Stimulated activated CD8-positive, alpha-beta memory T cell treated with anti-CD3 and anti-CD28 coated beads, Interleukin-4, amount 100 ng/mL, for 48 hours (primary cell): ENCODE measurements around the gene SLC66A1.
A peak's percentile ranks its signal among the peaks of the same experiment; 100 is the strongest.

Source experiments
- DNase-seq: peaks from one replicate; pipeline ENCODE4 v3.0.0-alpha.2; 2020

The SLC66A1 gene

DNA sequence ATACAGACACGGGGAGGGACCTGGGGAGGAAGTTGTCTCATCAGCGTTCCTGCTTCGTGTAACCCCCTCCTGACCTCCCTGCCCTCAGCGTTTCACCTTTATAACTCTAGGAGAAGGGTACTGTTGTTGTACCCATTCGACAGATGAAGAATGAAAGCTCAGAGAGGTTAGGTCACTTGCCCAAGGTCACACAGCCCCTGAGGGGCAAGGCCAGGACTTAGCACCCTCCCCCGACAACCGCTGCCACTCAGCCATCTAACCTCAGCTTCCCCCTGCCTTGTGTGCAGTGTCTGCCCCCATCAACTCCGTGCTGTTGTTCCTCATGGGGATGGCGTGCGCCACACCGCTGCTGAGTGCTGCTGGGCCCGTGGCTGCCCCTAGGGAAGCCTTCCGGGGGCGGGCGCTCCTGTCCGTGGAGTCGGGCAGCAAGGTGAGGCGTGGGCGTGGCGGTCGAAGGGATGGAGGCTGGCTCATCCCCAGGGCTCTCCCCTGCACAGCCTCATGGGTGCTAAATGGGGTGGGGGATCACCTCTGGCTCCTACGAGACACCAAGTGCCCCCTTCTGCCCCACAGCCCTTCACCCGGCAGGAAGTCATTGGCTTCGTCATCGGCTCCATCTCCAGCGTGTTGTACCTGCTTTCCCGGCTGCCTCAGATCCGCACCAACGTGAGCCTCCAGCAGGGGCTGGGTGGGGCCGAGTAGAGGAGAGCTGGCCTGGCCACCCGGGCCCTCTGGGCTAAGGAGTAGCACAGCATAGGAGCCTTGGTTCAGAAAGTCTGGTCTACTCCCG lies 14.0 kb downstream of the SLC66A1 start:
- no peak for DNase-seq

DNA sequence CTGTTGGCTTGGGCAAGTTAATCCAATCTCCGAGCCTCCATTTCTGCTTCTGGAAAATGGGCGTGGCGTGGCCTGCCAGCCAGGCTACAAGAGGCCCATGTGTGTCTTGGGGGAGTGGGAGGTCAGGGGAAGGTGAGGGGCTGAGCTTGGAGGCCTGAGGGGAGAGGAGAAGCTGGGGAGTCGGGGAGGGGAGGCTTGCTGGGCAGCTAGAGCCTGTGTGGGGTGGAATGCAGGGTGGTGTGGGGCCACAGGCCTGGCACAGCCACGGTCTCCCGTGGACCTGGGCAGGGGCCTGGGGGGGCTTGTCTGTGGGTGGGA lies 14.6 kb downstream of the SLC66A1 start:
- DNase-seq: no peak

GRCh38 chr1:19327301-19327700 lies 15.2 kb downstream of the SLC66A1 start:
- DNase-seq: no peak

DNA sequence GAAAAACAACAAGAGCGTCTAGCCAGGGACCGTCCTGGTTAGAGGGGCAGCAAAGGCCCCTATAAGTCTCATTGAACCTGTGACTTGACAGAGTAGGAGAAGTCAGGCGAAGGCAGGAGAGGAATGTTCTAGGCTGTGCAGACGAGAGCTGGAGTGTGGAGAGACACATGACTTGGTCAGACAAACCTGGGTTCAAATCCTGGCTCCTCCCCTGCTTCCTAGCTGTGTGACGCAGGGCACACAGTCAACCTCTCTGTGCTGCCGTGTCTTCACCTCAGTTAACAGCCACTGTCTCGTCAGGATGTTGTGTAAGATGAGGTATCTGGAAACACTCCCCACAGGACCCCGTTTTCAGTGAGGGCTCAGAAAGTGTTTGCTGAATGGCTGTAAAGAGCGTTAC lies 15.6 kb downstream of the SLC66A1 start:
- no peak for DNase-seq

DNA sequence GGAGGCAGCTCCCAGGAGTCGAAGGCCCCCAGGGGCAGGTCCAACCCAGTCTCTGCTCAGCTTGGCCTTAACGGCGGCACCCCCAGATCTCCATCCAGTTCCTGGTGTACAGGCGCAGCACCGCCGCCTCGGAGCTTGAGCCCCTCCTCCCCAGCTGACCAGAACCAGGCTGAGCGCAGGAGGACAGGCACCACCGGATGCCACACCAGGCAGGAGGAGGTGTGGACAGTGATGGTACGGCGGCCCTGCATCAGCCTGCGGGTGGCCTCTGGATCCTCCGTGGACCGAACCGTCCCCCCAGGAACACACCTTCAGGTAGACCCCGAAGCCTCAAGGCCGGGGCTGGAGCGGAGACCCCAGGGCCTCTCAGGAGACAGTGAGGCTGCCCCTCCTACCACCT lies 16.4 kb downstream of the SLC66A1 start:
- DNase-seq: no peak

GRCh38 chr1:19329188-19329587 lies 17.1 kb downstream of the SLC66A1 start:
- DNase-seq: no peak

DNA sequence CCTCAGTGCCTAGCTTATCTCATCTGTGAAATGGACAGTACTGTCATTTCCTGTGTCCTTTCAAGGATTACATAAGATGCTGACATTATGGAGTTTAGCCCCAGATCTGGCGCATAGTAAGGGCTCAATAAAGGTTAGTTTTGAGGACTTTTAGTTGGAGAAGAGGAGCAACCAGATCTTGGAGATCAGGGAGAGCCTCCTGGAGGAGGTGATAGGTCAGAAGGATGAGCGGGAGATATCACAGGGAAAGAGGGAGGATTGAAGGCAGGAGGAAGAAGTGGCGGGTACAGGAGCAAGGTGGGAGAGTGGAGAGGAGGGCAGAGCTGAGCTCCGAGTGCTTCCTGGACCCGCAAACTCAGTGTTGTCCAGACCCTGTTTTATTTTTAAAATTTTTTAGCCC lies 17.5 kb downstream of the SLC66A1 start:
- DNase-seq: no peak

DNA sequence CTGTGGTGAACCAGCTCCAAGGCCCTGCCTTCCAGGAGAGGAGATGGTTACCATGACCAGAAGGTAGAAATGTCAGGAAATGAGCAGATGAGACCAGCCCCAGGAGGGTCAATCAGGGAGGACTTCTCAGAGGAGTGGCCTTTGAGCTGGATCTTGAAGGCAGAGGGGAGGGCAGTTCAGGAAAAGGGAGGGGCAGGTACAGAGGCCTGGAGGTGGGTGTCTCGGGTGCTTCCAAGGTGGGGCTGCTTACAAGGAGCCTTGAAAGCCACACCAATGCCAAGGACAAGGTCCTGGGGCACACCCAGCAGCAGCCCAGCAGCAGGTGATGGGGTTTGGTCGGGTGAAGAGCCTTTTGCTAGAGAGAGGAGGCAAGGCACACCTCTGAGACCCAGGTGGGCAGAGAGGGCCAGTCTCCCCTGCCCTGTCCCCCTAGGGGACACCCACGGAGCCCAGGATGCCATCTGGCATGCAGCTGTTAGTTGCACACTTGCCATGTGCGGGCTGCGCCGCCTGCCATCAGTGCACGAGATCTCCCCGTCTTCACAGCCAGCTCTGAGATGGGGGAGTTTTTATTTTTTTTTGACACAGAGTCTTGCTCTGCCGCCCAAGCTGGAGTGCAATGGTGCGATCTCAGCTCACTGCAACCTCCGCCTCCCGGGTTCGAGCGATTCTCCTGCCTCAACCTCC lies 18.5 kb downstream of the SLC66A1 start:
- DNase-seq: no peak

DNA sequence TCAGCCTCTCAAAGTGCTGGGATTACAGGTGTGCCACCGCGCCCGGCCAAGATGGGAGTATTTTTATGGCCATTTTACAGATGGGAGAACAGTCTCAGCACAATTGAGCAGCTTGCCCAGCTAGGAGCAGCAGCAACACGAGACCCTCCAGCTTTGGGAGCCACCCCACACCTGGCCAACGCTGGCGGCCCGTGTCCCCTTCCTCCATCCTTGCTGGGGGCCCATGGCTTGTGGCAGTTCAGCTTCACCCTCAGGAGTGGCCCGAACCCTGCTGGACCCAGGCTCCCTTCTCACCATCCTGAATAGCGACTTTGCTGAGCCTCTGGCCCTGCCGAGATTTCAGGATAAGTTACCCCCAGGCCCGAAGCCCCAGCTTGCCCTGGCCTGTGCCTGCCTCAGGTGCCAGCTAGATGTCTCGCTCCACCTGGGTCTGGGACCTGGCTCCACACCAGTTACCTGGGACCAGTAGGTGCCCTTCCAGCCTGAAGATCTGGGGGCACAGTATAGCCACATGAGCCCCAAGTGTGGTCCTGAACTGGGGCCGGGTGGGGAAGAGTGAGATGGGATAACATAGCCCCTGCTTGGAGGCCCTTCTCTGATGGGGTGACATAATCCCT lies 19.2 kb downstream of the SLC66A1 start:
- DNase-seq: no peak

DNA sequence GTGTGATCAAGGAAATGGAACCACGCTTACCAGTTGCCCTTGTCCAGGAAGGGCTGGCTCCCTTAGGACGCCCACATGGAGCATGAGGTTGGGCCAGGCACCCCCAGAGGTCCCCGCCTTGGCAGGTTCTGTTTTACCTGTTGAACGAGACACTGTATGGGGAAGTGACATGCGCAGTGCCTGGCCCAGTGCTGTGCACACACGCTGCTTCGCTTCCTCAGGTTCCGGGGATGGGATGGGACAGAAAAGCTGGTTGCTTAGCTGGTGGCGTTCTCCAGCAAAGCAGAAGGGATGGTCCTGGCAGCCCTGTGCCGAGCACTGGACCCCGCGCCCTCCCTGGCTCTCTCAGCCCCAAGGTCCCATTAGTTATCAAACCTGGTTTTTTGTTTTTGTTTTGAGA lies 20.7 kb downstream of the SLC66A1 start:
- DNase-seq: no peak

GRCh38 chr1:19333587-19334354 lies 21.6 kb downstream of the SLC66A1 start:
- peak; percentile 32 for DNase-seq

GRCh38 chr1:19336543-19336942 lies 24.4 kb downstream of the SLC66A1 start:
- DNase-seq: peak; percentile 79

GRCh38 chr1:19337289-19337688 lies 25.2 kb downstream of the SLC66A1 start:
- no peak for DNase-seq

DNA sequence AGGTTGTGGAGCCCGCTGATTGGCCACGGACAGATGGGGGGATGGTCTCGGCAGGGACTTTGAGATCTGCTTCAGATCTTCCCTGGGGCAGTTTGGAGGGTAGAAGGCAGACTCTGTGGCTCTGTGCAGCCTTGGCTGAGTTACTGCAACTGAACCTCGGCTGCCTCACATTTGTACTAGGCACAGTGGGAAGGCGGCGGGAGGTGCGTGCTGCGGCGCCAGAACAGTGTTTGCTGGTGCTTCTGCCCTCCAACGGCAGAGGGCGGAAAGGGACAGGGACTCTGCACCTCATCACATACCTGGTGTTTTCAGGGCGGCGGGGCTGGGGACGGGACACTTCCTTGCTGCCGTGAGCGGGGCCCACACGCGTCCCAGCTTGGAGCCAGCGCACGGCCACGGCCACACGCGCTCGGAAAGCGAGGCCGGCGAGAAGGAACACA lies 26.2 kb downstream of the SLC66A1 start:
- no peak for DNase-seq

DNA sequence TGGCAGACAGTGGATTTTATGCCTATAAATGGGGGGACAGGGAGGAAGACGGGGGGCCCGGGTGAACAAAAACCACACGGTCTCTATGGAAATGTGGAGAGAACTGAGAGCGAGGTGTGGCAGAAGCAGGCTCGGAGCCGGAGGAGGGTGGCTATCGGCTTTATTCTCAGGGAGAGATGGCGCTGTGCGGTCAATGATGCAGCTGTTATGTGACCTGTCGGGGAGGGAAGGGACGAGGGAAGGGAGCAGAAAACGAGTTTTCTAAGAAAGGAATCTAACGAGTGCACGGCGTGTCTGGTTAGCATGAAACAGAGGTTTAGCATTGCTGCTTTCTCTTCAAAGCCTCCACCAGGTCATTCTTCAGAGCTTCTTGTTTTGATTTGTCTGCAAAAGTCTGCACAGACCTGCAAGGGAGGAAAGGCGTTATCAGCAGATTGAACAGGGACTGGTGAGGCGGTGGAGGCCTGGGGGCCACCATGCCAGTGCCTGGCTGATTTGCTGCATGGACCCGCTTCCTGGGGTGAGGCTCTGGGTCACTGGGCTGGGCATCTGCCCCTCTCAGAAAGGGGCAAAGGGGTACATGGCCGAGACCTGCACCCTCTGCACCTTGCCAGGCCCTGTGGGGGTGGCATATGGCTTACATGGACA lies 27.2 kb downstream of the SLC66A1 start:
- no peak for DNase-seq

GRCh38 chr1:19340387-19340937 lies 28.3 kb downstream of the SLC66A1 start:
- no peak for DNase-seq

GRCh38 chr1:19341201-19342061 lies 29.3 kb downstream of the SLC66A1 start:
- DNase-seq: peak; percentile 90

DNA sequence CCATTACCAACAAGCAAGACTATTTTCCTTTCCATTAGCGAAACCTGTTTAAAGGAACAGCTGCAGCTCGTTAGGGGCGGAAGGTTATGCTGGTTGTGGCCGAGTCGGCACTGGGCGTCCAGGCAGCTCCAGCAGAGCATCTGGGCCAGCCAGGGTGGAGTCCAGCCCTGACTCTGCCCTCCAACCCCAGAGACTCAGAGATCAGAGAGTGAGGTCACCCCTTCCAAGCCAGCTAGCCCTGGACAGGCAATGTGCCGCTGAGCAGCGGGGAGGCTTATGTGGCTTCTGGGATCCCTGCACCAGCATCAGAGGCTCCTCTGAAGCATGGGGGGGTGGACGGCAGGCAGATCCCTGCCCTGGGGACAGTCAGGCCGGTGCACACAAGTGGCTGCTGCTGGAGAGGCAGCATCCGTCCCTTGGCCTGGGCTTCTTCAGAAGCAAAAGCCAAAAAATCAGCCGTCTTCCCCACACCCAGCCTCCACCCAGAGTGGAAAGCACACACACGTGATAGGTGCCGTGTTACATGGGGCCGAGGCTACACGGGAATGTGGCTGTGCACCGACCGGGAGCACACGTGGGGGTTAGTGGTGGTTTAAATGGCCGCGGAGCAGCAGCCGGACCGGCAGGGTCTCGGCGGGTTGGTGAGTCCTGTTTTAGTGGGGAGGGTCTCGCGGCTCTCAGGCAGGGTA lies 30.1 kb downstream of the SLC66A1 start:
- no peak for DNase-seq

DNA sequence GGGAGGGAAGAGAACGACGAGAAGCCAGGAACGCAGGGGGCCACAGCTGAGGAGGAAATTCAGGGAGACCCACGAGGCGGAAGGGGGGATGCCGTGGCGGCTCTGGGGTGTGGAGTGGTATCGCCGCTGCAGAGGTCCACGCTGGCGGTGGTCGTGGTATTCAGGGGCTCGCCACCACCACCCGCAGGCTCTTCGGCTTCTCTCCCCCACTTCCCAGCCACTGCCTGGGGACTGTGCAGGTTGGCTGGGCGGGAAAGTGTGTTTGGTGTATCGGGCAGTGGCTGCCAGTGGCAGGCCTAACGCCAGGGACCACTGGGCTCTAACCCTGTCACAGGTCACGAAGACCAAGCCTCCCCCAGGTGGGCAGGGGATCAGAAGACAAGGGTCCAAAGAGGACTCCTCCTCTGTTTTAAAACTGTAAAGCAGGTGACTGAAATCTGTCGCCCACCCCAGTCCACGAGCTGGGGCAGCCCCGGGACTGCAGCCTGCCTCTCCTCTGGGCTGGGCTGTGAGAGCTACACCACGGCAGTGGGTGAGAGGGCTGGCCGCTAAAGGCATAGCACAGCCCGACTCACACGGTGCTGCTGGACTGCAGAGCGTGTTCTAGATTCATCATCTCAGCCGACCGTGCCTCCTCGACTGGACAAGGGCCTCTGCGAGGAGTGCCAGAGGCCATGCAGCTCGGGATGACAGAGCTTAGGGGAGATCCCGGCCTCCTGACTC lies 30.9 kb downstream of the SLC66A1 start:
- no peak for DNase-seq
